ENCODE measurements around the gene SPIN2B.
A peak's percentile ranks its signal among the peaks of the same experiment; 100 is the strongest.
"Not testable (repeated sequence)": the region's sequence is repeated elsewhere in the genome, so short reads cannot be mapped to it uniquely, and the experiment has no call there.

Gene SPIN2B

GRCh38 chrX:57121162-57121755, at the start of gene SPIN2B:
Gene SPIN2B (minus strand): TSS chrX:57121548.
- peak; percentile 19 for DNase-seq (ENCODE audit: low read depth)

GRCh38 chrX:57156397-57157049, 35.2 kb upstream of the SPIN2B start:
- DNase-seq (ENCODE audit: low read depth), result no peak

GRCh38 chrX:57155171-57155570, 33.8 kb upstream of the SPIN2B start:
- no peak for DNase-seq (ENCODE audit: low read depth)

GRCh38 chrX:57152222-57152621, 30.9 kb upstream of the SPIN2B start:
- not testable (repeated sequence) for DNase-seq (ENCODE audit: low read depth)

- no peak for DNase-seq (ENCODE audit: low read depth)
These were observed 17.3 kb upstream of the SPIN2B start for GRCh38 chrX:57138674-57139073.

GRCh38 chrX:57137501-57137900, 16.2 kb upstream of the SPIN2B start:
- DNase-seq (ENCODE audit: low read depth), result no peak

GRCh38 chrX:57137073-57137472, 15.7 kb upstream of the SPIN2B start, which contains the start of gene SPIN2A:
Gene SPIN2A (minus strand): TSS chrX:57137397. CDS start chrX:57136597, 800 bp downstream.
- DNase-seq (ENCODE audit: low read depth), result not testable (repeated sequence)

- not testable (repeated sequence) for DNase-seq (ENCODE audit: low read depth)
These were observed 15.2 kb upstream of the SPIN2B start for GRCh38 chrX:57136589-57136988.

- no peak for DNase-seq (ENCODE audit: low read depth)
These were observed 13.9 kb upstream of the SPIN2B start for GRCh38 chrX:57135287-57135686.

GRCh38 chrX:57134702-57135101, 13.4 kb upstream of the SPIN2B start:
- DNase-seq (ENCODE audit: low read depth), result no peak

GRCh38 chrX:57133706-57134105, 12.4 kb upstream of the SPIN2B start:
- no peak for DNase-seq (ENCODE audit: low read depth)

GRCh38 chrX:57133284-57133683, 11.9 kb upstream of the SPIN2B start:
- not testable (repeated sequence) for DNase-seq (ENCODE audit: low read depth)

GRCh38 chrX:57132046-57132445, 10.7 kb upstream of the SPIN2B start:
- no peak for DNase-seq (ENCODE audit: low read depth)

- no peak for DNase-seq (ENCODE audit: low read depth)
These were observed 468 bp upstream of the SPIN2B start for GRCh38 chrX:57121816-57122215.

- DNase-seq (ENCODE audit: low read depth), result not testable (repeated sequence)
These were observed 658 bp downstream of the SPIN2B start for GRCh38 chrX:57120619-57121161.

- DNase-seq (ENCODE audit: low read depth), result no peak
These were observed 1.9 kb downstream of the SPIN2B start for GRCh38 chrX:57119416-57119815.

GRCh38 chrX:57117566-57117965, 3.8 kb downstream of the SPIN2B start:
- DNase-seq (ENCODE audit: low read depth), result not testable (repeated sequence)

GRCh38 chrX:57104921-57105398, 16.4 kb downstream of the SPIN2B start:
- DNase-seq (ENCODE audit: low read depth), result no peak

GRCh38 chrX:57104406-57104805, 16.9 kb downstream of the SPIN2B start:
- DNase-seq (ENCODE audit: low read depth), result no peak

GRCh38 chrX:57103489-57103888, 17.9 kb downstream of the SPIN2B start:
- no peak for DNase-seq (ENCODE audit: low read depth)

GRCh38 chrX:57102918-57103317, 18.4 kb downstream of the SPIN2B start:
- DNase-seq (ENCODE audit: low read depth), result not testable (repeated sequence)

- no peak for DNase-seq (ENCODE audit: low read depth)
These were observed 38.2 kb downstream of the SPIN2B start for GRCh38 chrX:57083143-57083542.

GRCh38 chrX:57074458-57074857, 46.9 kb downstream of the SPIN2B start:
- DNase-seq (ENCODE audit: low read depth), result no peak

Measured in non-pigmented ciliary epithelial cell (primary cell).